Muscle layer of duodenum (tissue), 2 donors: Measurements from ENCODE around the gene ROPN1.
A peak's percentile ranks its signal among the peaks of the same experiment; 100 is the strongest.
"Not testable (repeated sequence)": the region's sequence is repeated elsewhere in the genome, so short reads cannot be mapped to it uniquely, and the experiment has no call there.

ENCODE experiments used
- H3K27ac ChIP-seq: one replicate; pipeline ENCODE4 v1.7.0; 2013; ENCODE audit warnings: mild to moderate bottlenecking, low read length
- H3K27me3 ChIP-seq: one replicate; pipeline ENCODE4 v1.7.0; 2013; ENCODE audit warnings: low read depth, mild to moderate bottlenecking, control low read depth, low read length
- H3K36me3 ChIP-seq, 2 donors: one replicate each; pipeline ENCODE4 v1.7.0; 2013; ENCODE audit warnings: low read length in 2 of 2, control low read depth in 1 of 2, mild to moderate bottlenecking in 1 of 2; ENCODE audit not compliant: insufficient read depth in 2 of 2, control insufficient read depth in 1 of 2
- H3K4me1 ChIP-seq, 2 donors: one replicate each; pipeline ENCODE4 v1.7.0; 2013; ENCODE audit warnings: low read length in 2 of 2, mild to moderate bottlenecking in 2 of 2, control low read depth in 1 of 2, moderate library complexity in 1 of 2; ENCODE audit not compliant: insufficient read depth in 2 of 2, control insufficient read depth in 1 of 2
- H3K4me3 ChIP-seq, 2 donors: one replicate each; pipeline ENCODE4 v1.7.0; 2013; ENCODE audit warnings: low read length in 2 of 2, low read depth in 1 of 2, mild to moderate bottlenecking in 1 of 2
- H3K9me3 ChIP-seq, 2 donors: one replicate each; pipeline ENCODE4 v1.7.0; 2013; ENCODE audit warnings: low read length in 2 of 2, control low read depth in 1 of 2, mild to moderate bottlenecking in 1 of 2; ENCODE audit not compliant: control insufficient read depth in 1 of 2
- donor health status: healthy.

ROPN1 gene

GRCh38 chr3:123986427-123986826, 5.5 kb downstream of the ROPN1 start:
- Histone ChIP-seq H3K4me1 (no peaks in the 10 kb centered on the region), H3K27ac (no peak overlapping the region), H3K36me3 (no peaks in the 10 kb centered on the region), H3K9me3 (no peaks in the 10 kb centered on the region), H3K27me3 (peaks cover 8% of the 10 kb centered on the region), H3K4me3 (no peak overlapping the region)

DNA sequence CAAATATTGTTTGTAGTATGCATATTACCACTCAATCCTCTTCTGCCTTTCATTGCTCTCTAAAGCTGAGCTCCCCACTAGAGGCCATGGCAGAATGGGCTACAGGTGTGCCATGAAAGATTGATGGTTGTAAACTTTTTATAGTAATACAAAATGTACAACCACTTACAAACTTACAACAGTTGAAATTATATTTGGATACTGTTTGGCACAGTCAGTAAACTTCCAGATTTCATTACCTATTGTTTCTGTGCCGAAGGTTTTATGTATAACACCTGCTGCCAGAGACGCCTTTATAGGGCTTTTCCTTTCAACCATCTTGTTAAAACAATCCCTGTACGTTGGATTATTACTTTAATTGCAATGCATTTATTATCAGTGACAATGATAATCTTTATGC, 7.0 kb downstream of the ROPN1 start:
- Histone ChIP-seq H3K9me3 (no peaks in the 10 kb centered on the region), H3K4me1 (peaks cover 0 to 4% of the 10 kb centered on the region in 2 donors), H3K27ac (no peak overlapping the region), H3K36me3 (no peaks in the 10 kb centered on the region), H3K27me3 (peaks cover under 1% of the 10 kb centered on the region), H3K4me3 (no peak overlapping the region)

DNA sequence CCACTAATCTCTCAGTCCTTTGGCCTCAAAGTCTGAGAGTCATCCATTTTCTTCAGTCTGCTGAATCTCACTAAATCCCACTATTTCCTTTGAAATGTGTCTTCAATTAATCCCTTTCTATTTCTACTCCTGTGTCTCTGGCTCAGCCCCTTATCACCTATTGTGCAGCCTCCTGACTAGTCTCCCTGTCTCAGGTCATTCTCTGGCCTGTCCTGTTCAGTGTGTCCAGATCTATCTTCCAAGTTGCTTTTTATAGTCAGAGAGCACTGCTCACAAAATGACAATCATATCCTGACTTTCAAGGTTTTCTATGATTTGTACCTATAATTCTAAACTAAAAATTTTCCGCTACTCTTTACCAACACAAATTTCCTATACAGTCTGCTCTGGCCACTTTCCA, 7.6 kb downstream of the ROPN1 start:
- Histone ChIP-seq H3K4me1 (peaks cover 0 to 4% of the 10 kb centered on the region in 2 donors), H3K27ac (no peak overlapping the region), H3K36me3 (no peaks in the 10 kb centered on the region), H3K27me3 (no peaks in the 10 kb centered on the region), H3K4me3 (no peak overlapping the region), H3K9me3 (no peaks in the 10 kb centered on the region)

GRCh38 chr3:123981317-123981716, 10.6 kb downstream of the ROPN1 start:
- H3K27me3 ChIP-seq, H3K9me3 ChIP-seq, H3K36me3 ChIP-seq, H3K4me1 ChIP-seq, H3K27ac ChIP-seq, H3K4me3 ChIP-seq: not testable (repeated sequence)

- H3K9me3 ChIP-seq: no peaks in the 10 kb centered on the region
- no peaks in the 10 kb centered on the region for H3K36me3 ChIP-seq
- H3K27me3 ChIP-seq: no peaks in the 10 kb centered on the region
- H3K4me1 ChIP-seq: peaks cover 0 to 4% of the 10 kb centered on the region in 2 donors
- H3K27ac ChIP-seq: no peak overlapping the region
- peak overlapping the region in 1 of 2 donors; percentile 61 for H3K4me3 ChIP-seq
Observed at GRCh38 chr3:123980539-123980938, 11.4 kb downstream of the ROPN1 start.

- not testable (repeated sequence) for H3K36me3 ChIP-seq, H3K27me3 ChIP-seq, H3K9me3 ChIP-seq, H3K27ac ChIP-seq, H3K4me1 ChIP-seq
- H3K4me3 ChIP-seq: peak overlapping the region; percentile 47 to 61
Observed at GRCh38 chr3:123979525-123980501, 12.1 kb downstream of the ROPN1 start.

DNA sequence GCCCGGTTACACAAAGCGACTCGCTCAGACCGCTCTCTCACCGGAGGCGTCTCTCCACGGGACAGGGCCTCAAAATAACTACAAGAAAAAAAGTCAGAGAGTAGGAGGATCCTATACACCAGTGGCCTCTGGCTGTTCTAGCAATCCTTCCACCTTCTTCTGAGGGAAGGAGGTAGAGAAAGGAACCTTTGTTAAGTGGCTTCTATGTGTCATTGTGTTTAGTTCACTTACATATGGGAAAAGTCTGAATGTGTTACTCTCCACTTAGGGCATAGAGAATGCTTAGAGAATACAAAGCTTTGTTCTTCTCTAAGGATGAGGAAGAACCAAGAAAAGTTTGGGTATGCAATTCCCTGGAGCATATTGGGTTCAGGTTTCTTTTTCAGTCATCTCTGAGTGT, 15.0 kb downstream of the ROPN1 start:
- H3K27me3 ChIP-seq, H3K4me1 ChIP-seq, H3K4me3 ChIP-seq, H3K9me3 ChIP-seq, H3K27ac ChIP-seq, H3K36me3 ChIP-seq: not testable (repeated sequence)

DNA sequence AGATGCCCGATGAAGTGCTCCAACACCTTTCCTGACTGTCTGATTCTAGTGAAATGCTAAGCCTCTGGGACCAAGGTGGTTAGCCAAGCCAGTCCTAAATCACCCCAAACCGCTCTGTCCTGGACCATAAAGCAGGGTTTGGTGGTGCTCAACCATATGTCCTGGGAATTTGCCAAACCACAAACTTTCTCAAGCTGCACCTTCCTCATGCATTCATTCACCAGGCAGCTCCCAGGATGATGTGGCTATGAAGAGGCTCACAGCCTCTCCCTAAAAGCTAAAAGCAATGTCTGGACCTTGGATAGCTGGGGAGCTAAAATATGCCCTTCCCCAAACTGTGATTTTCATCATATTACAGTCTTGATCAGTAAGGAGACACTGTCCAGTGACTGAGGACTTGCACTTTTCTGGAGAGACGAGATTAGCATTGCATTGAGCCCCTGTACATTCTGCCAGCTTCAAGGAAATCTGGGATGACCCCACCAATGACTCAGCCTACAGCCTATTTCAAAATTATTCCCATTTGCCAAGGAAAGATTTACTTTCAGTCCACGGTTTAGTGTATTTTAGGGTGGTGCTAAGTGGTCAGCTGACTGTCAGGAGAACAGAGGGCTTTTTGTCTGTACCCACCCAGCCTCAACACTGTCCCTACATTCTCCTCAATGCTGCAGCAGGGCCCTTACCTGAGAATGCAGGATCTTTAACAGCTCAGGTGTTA, 15.6 kb downstream of the ROPN1 start:
- H3K36me3 ChIP-seq, H3K27ac ChIP-seq, H3K9me3 ChIP-seq, H3K4me3 ChIP-seq, H3K27me3 ChIP-seq, H3K4me1 ChIP-seq: not testable (repeated sequence)

DNA sequence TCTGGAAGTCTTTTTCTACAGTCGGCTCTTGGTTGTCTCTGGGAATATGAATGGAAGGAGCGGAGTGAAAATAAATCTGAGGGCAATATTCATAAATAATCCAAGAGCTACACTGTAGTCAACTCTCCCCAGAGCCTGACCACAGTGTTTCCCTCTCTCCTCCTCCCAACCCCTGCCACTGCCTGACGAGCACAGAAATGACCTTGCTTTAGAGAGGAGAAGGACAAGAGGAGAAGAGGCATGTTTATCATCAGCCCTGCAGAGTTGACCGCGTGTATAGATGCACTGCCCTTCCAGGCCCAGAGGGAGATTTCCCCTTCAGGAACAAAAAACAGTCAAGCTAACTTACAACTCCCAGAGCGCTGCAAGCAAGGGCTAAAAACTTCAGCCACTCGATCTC, 16.9 kb downstream of the ROPN1 start:
- not testable (repeated sequence) for H3K27me3 ChIP-seq, H3K4me1 ChIP-seq, H3K9me3 ChIP-seq, H3K4me3 ChIP-seq, H3K27ac ChIP-seq, H3K36me3 ChIP-seq

GRCh38 chr3:123971406-123971805, 20.5 kb downstream of the ROPN1 start:
- Histone ChIP-seq H3K4me1 (no peaks in the 10 kb centered on the region), H3K36me3 (no peaks in the 10 kb centered on the region), H3K9me3 (no peaks in the 10 kb centered on the region), H3K27ac (no peak overlapping the region), H3K4me3 (no peak overlapping the region), H3K27me3 (no peaks in the 10 kb centered on the region)

- H3K4me3 ChIP-seq, H3K27ac ChIP-seq, H3K9me3 ChIP-seq, H3K36me3 ChIP-seq, H3K27me3 ChIP-seq, H3K4me1 ChIP-seq: not testable (repeated sequence)
Observed at GRCh38 chr3:123967260-123967659, 24.7 kb downstream of the ROPN1 start.
